HG03045 (cell line): ENCODE results near the gene C2orf42.
"Not testable (repeated sequence)": the region's sequence is repeated elsewhere in the genome, so short reads cannot be mapped to it uniquely, and the experiment has no call there.

Experiments
- ATAC-seq: cut with Tn5 transposase; IDR thresholded peaks from one replicate; pipeline ENCODE4 v1.9.1; 2021; ENCODE audit warnings: mild to moderate bottlenecking, moderate library complexity; ENCODE audit not compliant: unreplicated experiment

The C2orf42 gene

GRCh38 chr2:70111752-70112591 is 78.8 kb downstream of the C2orf42 start:
- no peak for ATAC-seq

- not testable (repeated sequence) for ATAC-seq
Measured at GRCh38 chr2:70110397-70110796, 80.4 kb downstream of the C2orf42 start.

GRCh38 chr2:70106138-70106537 is 84.7 kb downstream of the C2orf42 start:
- ATAC-seq: not testable (repeated sequence)

- ATAC-seq: no peak
Measured at GRCh38 chr2:70104231-70105111, 86.3 kb downstream of the C2orf42 start.

- ATAC-seq: no peak
Measured at GRCh38 chr2:70103531-70104061, 87.2 kb downstream of the C2orf42 start.

GRCh38 chr2:70102323-70102905 is 88.4 kb downstream of the C2orf42 start:
- ATAC-seq: not testable (repeated sequence)

GRCh38 chr2:70101686-70102085 is 89.1 kb downstream of the C2orf42 start:
- ATAC-seq: not testable (repeated sequence)

- no peak for ATAC-seq
Measured at GRCh38 chr2:70101174-70101573, 89.6 kb downstream of the C2orf42 start.
